Right lobe of liver (tissue), 4 donors: ENCODE results near the gene SYT1.

Experiments
- POLR2A ChIP-seq: fragments of 450-650 bp; IDR thresholded peaks from one replicate; pipeline ENCODE4 v1.6.1; 2017; ENCODE audit warnings: antibody characterized with exemption, mild to moderate bottlenecking
- TF ChIP-seq, protein P1 (sequence below), 4 donors: fragments of 200-600 bp in 3 of 4; fragments of 450-650 bp in 1 of 4; IDR thresholded peaks; one replicate each; pipeline versions ENCODE4 v1.5.1 to v1.8.0; 2016 to 2022; ENCODE audit warnings: antibody characterized with exemption in 4 of 4, mild to moderate bottlenecking in 2 of 4
- donor health status: DM: no; HTN: no; CAD: no.
- donor health status: DM: no; HTN: no; CAD: no.
- donor health status: DM: no; HTN: yes; CAD: no.

DNA sequence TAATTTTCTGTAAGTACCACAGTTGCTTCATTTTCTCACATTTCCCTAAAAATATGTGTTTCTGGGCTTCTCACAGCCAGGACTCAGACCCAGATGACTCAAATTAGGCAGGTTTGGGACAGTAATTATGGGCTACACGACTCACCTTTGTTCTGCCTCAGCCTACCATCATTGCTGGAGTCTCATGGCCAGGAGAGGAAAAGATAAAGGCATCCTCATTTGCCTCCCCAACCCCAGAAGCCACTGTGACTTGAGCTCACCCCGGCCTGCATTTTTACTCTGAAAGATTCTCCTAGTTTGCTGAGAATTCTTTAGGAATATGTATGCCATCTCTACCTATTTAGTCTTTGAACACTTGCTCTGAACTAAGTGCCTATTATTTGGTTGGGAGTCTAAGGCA is 618.3 kb downstream of the SYT1 start:
- TF ChIP-seq, protein P1, sequence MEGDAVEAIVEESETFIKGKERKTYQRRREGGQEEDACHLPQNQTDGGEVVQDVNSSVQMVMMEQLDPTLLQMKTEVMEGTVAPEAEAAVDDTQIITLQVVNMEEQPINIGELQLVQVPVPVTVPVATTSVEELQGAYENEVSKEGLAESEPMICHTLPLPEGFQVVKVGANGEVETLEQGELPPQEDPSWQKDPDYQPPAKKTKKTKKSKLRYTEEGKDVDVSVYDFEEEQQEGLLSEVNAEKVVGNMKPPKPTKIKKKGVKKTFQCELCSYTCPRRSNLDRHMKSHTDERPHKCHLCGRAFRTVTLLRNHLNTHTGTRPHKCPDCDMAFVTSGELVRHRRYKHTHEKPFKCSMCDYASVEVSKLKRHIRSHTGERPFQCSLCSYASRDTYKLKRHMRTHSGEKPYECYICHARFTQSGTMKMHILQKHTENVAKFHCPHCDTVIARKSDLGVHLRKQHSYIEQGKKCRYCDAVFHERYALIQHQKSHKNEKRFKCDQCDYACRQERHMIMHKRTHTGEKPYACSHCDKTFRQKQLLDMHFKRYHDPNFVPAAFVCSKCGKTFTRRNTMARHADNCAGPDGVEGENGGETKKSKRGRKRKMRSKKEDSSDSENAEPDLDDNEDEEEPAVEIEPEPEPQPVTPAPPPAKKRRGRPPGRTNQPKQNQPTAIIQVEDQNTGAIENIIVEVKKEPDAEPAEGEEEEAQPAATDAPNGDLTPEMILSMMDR (IDR thresholded peaks at IDR 0.05), result no peak
- TF ChIP-seq POLR2A, result no peak
